OCI-LY3 (cell line): ENCODE results near the gene CTRB2.
"Not testable (repeated sequence)": the region's sequence is repeated elsewhere in the genome, so short reads cannot be mapped to it uniquely, and the experiment has no call there.

Source experiments
- EZH2phosphoT487 ChIP-seq: fragments of 200-600 bp; shearing (Covaris generic); IDR thresholded peaks from 2 replicates; pipeline ENCODE4 v1.6.1; 2018; ENCODE audit warnings: antibody characterized with exemption, mixed run types, low read depth
- TF ChIP-seq, protein P1 (sequence below): fragments of 200-600, 300-600 bp; sonication (generic); IDR thresholded peaks from 2 replicates; pipeline ENCODE4 v1.5.1; 2014; ENCODE audit warnings: antibody characterized with exemption, low read length, low read depth

DNA sequence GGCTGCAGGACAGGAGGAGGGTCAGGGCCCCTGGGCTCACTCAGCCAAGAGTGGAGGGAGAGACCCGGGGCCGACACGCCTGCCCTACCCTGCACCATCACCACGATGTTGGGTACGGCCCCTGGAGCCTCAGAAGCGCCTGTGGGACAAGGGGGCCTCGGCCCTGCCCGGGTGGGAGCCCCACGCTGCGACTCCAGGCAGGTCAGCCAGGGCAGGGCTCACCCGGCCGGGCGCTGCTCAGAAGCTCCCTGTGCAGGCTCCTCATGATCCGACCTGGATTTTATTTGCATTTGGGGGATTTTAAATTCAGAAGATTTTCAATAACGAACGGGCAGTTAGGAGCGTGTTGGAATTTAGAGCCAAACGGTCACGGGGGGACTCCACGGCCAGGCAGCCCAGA lies 2.1 kb downstream of the CTRB2 start:
- TF ChIP-seq, protein P1, sequence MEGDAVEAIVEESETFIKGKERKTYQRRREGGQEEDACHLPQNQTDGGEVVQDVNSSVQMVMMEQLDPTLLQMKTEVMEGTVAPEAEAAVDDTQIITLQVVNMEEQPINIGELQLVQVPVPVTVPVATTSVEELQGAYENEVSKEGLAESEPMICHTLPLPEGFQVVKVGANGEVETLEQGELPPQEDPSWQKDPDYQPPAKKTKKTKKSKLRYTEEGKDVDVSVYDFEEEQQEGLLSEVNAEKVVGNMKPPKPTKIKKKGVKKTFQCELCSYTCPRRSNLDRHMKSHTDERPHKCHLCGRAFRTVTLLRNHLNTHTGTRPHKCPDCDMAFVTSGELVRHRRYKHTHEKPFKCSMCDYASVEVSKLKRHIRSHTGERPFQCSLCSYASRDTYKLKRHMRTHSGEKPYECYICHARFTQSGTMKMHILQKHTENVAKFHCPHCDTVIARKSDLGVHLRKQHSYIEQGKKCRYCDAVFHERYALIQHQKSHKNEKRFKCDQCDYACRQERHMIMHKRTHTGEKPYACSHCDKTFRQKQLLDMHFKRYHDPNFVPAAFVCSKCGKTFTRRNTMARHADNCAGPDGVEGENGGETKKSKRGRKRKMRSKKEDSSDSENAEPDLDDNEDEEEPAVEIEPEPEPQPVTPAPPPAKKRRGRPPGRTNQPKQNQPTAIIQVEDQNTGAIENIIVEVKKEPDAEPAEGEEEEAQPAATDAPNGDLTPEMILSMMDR = not testable (repeated sequence)
- TF ChIP-seq EZH2phosphoT487 = not testable (repeated sequence)
